ENCODE results near the gene ZFHX3.

ZFHX3 gene

GRCh38 chr16:73071131-73071940, 23.4 kb upstream of the ZFHX3 start:
- Histone ChIP-seq H3K27ac (no peak overlapping the region), H3K9me3 (ENCODE audit: low read depth, low read length) (no peaks in the 10 kb centered on the region), H3K4me3 (no peak overlapping the region), H3K36me3 (ENCODE audit: insufficient read depth, low read length) (no peaks in the 10 kb centered on the region), H3K9ac (ENCODE audit: insufficient read length) (no peak overlapping the region)
- TF ChIP-seq POLR2AphosphoS5 (IDR thresholded peaks at IDR 0.05; ENCODE audit: borderline replicate concordance, low read depth, low read length) (no peak), FOXP2 (optimal IDR thresholded peaks at IDR 0.05; ENCODE audit: control extremely low read depth, extremely low read length, insufficient read depth) (no peak), EZH2 (IDR thresholded peaks at IDR 0.05) (no peak)
- no peak for DNase-seq (ENCODE audit: low read depth, low spot score)

- TF ChIP-seq FOXP2 (optimal IDR thresholded peaks at IDR 0.05; ENCODE audit: control extremely low read depth, extremely low read length, insufficient read depth) (no peak), POLR2AphosphoS5 (IDR thresholded peaks at IDR 0.05; ENCODE audit: borderline replicate concordance, low read depth, low read length) (no peak), EZH2 (IDR thresholded peaks at IDR 0.05) (no peak)
- Histone ChIP-seq H3K27ac (no peak overlapping the region), H3K9me3 (ENCODE audit: low read depth, low read length) (no peaks in the 10 kb centered on the region), H3K36me3 (ENCODE audit: insufficient read depth, low read length) (no peaks in the 10 kb centered on the region), H3K4me3 (no peak overlapping the region), H3K9ac (ENCODE audit: insufficient read length) (no peak overlapping the region)
- no peak for DNase-seq (ENCODE audit: low read depth, low spot score)
These were observed 21.8 kb upstream of the ZFHX3 start for GRCh38 chr16:73069581-73070262.

GRCh38 chr16:73068541-73069401, 20.8 kb upstream of the ZFHX3 start:
- no peak for DNase-seq (ENCODE audit: low read depth, low spot score)
- Histone ChIP-seq H3K9me3 (ENCODE audit: low read depth, low read length) (no peaks in the 10 kb centered on the region), H3K9ac (ENCODE audit: insufficient read length) (no peak overlapping the region), H3K27ac (no peak overlapping the region), H3K4me3 (no peak overlapping the region), H3K36me3 (ENCODE audit: insufficient read depth, low read length) (no peaks in the 10 kb centered on the region)
- TF ChIP-seq EZH2 (IDR thresholded peaks at IDR 0.05): no peak
- no peak for TF ChIP-seq POLR2AphosphoS5 (IDR thresholded peaks at IDR 0.05; ENCODE audit: borderline replicate concordance, low read depth, low read length)
- no peak for TF ChIP-seq FOXP2 (optimal IDR thresholded peaks at IDR 0.05; ENCODE audit: control extremely low read depth, extremely low read length, insufficient read depth)

GRCh38 chr16:73067671-73068540, 20.0 kb upstream of the ZFHX3 start:
- no peak for DNase-seq (ENCODE audit: low read depth, low spot score)
- H3K9me3 ChIP-seq (ENCODE audit: low read depth, low read length): no peaks in the 10 kb centered on the region
- TF ChIP-seq EZH2 (IDR thresholded peaks at IDR 0.05) (no peak), POLR2AphosphoS5 (IDR thresholded peaks at IDR 0.05; ENCODE audit: borderline replicate concordance, low read depth, low read length) (no peak), FOXP2 (optimal IDR thresholded peaks at IDR 0.05; ENCODE audit: control extremely low read depth, extremely low read length, insufficient read depth) (no peak)
- no peak overlapping the region for H3K9ac ChIP-seq (ENCODE audit: insufficient read length)
- no peaks in the 10 kb centered on the region for H3K36me3 ChIP-seq (ENCODE audit: insufficient read depth, low read length)
- H3K4me3 ChIP-seq: no peak overlapping the region
- no peak overlapping the region for H3K27ac ChIP-seq

- no peaks in the 10 kb centered on the region for H3K9me3 ChIP-seq (ENCODE audit: low read depth, low read length)
- H3K4me3 ChIP-seq: no peak overlapping the region
- H3K27ac ChIP-seq: no peak overlapping the region
- TF ChIP-seq POLR2AphosphoS5 (IDR thresholded peaks at IDR 0.05; ENCODE audit: borderline replicate concordance, low read depth, low read length): no peak
- no peak for DNase-seq (ENCODE audit: low read depth, low spot score)
- no peaks in the 10 kb centered on the region for H3K36me3 ChIP-seq (ENCODE audit: insufficient read depth, low read length)
- no peak overlapping the region for H3K9ac ChIP-seq (ENCODE audit: insufficient read length)
These were observed 19.2 kb upstream of the ZFHX3 start for GRCh38 chr16:73066927-73067670.

- no peak overlapping the region for H3K9ac ChIP-seq (ENCODE audit: insufficient read length)
- no peak overlapping the region for H3K4me3 ChIP-seq
- no peaks in the 10 kb centered on the region for H3K36me3 ChIP-seq (ENCODE audit: insufficient read depth, low read length)
- no peak overlapping the region for H3K27ac ChIP-seq
- DNase-seq (ENCODE audit: low read depth, low spot score): no peak
- no peaks in the 10 kb centered on the region for H3K9me3 ChIP-seq (ENCODE audit: low read depth, low read length)
- TF ChIP-seq FOXP2 (optimal IDR thresholded peaks at IDR 0.05; ENCODE audit: control extremely low read depth, extremely low read length, insufficient read depth) (no peak), EZH2 (IDR thresholded peaks at IDR 0.05) (no peak), POLR2AphosphoS5 (IDR thresholded peaks at IDR 0.05; ENCODE audit: borderline replicate concordance, low read depth, low read length) (no peak)
These were observed 18.5 kb upstream of the ZFHX3 start for GRCh38 chr16:73066331-73066926.

All from SK-N-MC (cell line).